SH-SY5Y (cell line): Measurements from ENCODE around the gene CALD1.

ENCODE experiments used
- GATA2 ChIP-seq: IDR thresholded peaks from 2 replicates; pipeline ENCODE4 v1.6.1; 2011; ENCODE audit warnings: mild to moderate bottlenecking, low read depth, low read length
- GATA3 ChIP-seq: IDR thresholded peaks from 2 replicates; pipeline ENCODE4 v1.6.1; 2011; ENCODE audit warnings: low read depth, mild to moderate bottlenecking, low read length, moderate library complexity

GRCh38 chr7:134948736-134949135 lies 169.3 kb downstream of the CALD1 start:
- TF ChIP-seq GATA2, result no peak
- no peak for TF ChIP-seq GATA3
